ENCODE measurements around the gene CACNB3.
"Not testable (repeated sequence)": the region's sequence is repeated elsewhere in the genome, so short reads cannot be mapped to it uniquely, and the experiment has no call there.

The CACNB3 gene

DNA sequence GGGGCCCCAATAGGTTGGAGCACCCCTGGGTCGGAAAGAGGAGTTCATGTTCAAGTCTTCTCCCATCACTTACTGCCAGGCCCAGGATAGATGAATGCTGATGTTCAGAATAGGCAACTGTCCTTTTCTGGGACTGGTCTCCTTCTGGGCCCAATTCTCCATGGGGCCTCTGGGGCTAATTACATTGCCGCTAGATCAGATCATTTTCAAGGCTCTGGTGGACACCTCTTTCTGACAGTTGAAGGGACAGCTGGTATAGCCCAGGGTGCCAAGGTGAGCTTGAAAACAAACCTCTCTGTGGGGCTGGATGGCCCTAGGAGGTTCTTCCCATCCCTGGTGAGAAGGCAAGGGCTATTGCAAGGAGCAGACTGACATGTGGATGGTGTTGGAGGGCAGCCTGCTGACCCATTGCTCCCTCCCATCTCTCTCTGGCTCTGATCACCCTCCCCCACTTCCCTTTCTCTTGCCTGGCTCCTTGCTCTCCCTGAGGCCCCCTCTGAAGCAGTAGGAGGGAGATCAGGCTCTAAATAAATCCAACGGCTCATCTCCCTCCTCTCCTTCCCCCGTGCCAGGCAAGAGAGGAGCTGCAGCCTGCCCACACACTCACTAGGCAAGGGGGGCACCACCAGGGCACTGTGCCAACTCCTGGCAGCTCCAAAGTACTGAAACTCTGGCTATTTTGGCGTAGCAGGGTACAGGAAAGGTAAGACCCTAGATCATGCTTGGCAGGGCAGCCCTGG is 1.9 kb downstream of the CACNB3 start:
- no peak for DNase-seq

DNA sequence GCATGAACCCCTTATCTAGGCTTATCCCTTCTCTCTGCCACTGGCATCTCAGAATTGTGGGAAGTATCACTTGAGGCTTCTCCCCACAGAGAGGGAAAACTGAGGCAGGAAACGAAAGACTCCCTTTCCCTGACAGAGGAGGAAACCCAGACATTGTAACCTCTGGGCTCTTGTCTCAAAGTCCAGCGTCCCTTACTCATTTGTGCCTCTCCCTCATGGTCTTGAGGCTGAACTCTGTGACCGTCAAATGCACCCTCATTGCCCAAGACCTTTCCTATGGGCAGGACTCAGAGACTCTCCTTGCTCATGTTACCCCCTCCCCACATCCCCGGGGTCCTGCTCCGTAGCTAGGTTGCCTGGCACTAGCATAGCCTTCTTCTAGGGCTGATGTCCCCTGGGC is 3.8 kb downstream of the CACNB3 start:
- no peak for DNase-seq

DNA sequence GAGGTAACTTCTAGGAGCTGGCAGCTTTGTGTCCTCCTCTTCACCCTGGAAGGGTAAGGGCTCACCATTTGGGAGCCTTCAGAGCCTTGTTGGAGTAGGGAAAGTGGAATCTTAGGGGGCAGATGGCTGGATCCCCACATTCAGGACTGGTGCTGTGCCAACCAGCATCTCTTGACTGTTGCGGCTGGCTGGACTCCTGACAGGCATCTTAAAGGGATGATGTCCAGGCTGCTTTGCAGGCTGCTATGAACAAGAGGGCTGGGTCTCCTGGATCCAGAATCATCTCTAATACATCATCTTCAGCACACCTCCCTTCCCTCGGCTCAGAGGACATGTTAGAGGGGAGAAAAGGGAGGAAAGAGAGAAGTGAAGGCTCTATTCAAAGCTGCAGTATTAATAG is 4.4 kb downstream of the CACNB3 start:
- DNase-seq = no peak

DNA sequence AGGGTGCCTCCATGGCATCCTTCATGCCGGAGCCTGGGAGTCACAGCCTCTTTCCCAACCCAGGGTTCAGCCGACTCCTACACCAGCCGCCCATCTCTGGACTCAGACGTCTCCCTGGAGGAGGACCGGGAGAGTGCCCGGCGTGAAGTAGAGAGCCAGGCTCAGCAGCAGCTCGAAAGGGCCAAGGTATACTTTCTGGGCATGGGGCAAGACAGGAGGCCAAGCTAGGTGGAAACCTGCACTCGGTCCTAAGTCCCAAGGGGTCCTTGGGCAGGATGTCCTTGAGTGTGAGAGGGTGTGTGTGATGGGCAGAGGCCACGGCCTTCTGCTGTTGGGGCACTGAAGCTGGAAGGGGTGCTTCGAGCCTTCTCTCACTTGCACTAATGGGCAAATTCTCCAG is 5.0 kb downstream of the CACNB3 start:
- DNase-seq = no peak

DNA sequence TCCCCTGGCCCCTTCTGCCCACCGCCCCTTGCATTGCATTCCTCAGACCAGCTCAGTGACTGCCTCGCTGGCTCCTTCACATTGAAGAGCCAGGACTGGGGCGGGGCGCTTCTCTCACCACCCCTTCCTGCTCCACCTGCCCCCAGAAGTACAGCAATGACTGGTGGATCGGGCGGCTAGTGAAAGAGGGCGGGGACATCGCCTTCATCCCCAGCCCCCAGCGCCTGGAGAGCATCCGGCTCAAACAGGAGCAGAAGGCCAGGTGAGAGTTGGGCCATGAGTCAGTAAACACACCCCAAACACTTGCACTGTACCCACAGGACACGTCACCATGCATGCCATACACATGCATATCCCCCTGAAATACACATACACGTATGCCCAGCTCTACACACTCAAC is 5.8 kb downstream of the CACNB3 start:
- no peak for DNase-seq

DNA sequence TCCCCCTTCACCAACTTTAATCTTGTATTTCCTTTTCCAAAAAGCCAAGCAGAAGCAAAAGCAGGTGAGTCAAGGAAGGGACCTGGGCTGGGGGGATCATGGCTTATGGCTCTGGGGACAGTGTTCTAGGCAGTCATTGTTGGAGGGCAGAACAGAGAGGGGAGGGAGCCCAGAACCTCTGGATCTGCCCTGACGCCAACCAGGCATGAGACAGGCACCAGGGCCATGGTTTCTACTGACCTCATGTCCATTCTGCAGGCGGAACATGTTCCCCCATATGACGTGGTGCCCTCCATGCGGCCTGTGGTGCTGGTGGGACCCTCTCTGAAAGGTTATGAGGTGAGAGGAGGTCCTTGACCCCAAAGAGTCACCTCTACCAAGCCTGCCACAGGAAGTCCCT is 6.6 kb downstream of the CACNB3 start:
- no peak for DNase-seq

DNA sequence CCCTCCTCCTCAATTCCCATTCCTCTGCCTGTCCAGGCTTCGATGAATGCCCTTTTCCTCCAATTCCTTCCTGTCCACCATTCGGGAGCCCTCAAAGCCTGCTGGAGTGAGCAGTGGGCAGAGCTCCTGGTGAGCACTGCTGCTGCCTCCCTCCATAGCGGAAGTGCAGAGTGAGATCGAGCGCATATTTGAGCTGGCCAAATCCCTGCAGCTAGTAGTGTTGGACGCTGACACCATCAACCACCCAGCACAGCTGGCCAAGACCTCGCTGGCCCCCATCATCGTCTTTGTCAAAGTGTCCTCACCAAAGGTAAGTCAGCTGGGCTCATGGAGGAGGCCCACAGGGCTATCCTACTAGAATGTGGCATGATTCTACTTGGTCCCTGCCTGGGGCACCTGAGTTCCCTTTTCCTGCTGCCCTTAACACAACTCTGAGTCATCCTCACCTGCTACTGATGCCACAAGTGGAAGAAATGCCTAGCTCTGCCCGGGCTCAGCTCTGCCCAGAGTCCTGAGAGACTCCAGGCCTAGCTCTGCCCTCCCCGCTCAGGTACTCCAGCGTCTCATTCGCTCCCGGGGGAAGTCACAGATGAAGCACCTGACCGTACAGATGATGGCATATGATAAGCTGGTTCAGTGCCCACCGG is 8.0 kb downstream of the CACNB3 start:
- no peak for DNase-seq

DNA sequence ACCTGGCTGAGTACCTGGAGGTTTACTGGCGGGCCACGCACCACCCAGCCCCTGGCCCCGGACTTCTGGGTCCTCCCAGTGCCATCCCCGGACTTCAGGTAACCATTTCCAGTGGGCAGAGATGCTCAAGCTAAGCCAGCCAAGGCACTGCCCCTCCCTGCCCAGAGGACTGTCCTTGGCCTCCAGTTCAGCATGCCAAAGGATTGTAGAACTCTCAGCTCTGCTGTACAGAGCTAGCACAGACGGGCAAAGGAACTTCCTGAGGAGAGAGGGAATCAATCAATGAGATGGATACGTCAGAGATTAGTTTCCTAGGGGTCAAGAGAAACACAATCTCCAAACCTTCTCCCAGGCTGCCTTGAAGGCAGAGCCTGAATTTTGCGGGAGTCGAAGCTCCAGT is 8.7 kb downstream of the CACNB3 start:
- DNase-seq = no peak

DNA sequence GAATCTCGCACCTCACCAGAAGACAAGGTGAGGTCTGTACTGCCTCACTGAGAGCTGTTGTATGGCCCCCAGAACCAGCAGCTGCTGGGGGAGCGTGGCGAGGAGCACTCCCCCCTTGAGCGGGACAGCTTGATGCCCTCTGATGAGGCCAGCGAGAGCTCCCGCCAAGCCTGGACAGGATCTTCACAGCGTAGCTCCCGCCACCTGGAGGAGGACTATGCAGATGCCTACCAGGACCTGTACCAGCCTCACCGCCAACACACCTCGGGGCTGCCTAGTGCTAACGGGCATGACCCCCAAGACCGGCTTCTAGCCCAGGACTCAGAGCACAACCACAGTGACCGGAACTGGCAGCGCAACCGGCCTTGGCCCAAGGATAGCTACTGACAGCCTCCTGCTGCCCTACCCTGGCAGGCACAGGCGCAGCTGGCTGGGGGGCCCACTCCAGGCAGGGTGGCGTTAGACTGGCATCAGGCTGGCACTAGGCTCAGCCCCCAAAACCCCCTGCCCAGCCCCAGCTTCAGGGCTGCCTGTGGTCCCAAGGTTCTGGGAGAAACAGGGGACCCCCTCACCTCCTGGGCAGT is 9.3 kb downstream of the CACNB3 start:
- DNase-seq = no peak

DNA sequence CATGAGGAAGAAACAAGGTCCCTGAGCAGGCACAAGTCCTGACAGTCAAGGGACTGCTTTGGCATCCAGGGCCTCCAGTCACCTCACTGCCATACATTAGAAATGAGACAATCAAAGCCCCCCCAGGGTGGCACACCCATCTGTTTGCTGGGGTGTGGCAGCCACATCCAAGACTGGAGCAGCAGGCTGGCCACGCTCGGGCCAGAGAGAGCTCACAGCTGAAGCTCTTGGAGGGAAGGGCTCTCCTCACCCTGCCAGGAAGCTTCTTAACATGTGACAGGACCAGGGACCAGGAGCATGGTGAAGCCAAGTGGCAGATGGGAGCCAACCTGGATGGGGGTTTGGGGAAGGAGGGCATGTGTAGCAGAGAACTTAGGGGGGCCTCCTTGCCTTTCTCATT is 10.0 kb downstream of the CACNB3 start:
- no peak for DNase-seq

DNA sequence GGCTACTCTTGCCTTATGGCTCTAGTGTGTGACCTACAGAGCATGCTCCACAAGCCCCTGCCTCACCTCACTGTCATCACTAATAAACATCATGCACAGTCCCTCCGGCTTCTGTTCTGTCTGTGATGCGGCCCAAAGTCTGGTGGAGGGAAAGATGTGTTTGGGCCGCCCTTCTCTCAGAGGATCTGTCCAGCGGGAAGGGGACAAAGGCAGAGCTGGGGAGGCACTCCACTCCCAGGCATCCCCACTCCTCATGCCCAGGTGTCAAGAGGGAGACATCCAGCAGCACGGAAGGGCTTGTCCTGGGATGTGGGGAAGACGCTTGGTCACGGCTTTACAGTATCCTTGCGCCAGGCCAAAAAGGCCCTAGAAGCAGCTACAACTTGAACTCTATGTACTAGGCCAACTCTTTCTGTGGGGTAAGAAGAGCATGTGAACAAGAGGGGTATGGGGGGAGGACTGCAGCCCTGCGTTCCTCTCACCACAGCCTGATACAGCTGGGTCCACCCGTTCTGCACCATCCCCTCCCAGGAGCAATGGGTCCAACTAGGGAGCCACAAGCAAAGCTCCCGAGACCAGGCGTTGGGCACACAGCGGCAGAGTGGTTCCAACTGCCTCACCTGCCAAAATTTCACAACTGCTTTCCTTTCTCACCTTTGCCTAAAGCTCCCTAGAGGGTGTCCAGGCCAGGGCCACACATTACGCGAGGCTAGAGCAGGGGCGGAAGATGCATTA is 10.7 kb downstream of the CACNB3 start:
- DNase-seq = no peak

DNA sequence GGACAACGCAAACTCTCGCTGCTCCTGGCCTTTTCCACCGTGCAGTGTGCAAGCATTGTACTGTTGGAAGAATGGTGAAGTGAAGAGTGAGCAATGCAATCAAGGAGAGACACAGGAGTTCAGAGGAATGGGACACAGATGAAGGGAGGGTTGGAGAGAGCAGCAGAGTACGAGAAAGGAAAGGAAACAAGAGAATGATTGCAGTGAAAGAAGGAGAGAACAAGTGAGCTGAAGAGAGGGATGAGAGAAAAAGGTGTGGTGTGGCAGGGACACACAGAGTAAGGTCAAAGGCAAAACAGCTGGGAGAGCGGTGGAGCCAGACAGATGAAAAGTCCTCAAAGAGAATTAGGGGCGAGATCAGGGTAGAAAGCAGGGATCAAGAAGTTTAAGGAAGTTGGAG is 13.0 kb downstream of the CACNB3 start:
- no peak for DNase-seq

DNA sequence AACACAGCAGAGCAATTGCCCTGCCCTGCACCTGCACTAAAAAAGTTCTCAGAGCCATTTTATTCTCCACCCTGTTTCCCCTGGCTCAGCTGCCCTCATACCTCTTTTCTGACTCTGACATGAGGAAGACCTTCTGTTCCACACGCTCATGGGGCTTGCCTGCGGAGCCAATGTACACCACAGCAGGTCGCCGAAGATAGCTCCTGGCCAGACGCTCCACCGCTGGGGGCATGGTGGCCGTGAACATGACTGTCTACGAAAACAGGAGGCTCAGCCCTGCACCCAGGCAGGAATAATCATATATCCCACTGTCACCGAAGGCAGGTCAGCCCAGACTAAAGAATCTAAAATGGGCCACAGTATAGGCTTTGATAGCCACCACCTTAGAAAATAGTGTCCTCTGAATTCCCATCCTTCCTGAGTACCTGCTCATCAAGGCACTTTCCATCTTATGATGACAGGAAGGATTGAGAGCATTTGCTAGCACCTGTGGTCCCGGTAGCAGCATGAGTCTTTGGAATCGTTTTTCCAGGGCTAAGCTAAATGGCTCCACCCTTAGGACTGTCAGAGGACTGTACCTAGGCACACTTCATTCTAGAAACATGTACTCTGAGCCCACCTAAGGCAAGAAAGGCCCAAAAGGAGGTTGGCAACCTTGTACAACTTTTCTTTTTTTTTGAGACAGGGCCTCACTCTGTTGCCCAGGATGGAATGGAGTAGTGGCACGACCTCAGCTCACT is 14.2 kb downstream of the CACNB3 start:
- DNase-seq = no peak

DNA sequence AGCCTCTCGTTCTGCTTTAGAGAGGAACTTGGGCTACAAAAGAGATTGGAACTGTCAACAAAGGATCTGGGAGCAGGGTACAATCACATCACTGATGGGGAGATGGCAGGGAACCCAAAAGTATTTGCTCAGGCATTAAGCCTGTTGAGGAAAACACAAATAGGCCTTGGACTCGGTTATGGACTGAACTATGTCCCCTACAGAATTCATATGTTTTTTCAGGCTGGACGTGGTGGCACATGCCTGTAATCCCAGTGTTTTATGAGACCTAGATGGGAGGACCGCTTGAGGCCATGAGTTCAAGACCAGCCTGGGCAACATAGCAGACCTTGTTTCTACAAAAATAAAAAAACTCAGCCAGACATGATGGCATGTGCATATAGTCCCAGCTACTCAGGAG is 19.8 kb downstream of the CACNB3 start:
- no peak for DNase-seq

DNA sequence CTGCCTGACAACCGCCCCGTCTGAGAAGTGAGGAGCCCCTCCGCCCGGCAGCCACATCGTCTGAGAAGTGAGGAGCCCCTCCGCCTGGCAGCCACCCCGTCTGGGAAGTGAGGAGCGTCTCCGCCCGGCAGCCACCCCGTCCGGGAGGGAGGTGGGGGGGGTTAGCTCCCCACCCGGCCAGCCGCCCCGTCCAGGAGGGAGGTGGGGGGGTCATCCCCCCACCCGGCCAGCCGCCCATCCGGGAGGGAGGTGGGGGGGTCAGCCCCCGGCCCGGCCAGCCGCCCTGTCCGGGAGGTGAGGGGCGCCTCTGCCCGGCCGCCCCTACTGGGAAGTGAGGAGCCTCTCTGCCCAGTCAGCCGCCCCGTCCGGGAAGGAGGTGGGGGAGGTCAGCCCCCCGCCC is 23.7 kb downstream of the CACNB3 start:
- not testable (repeated sequence) for DNase-seq

DNA sequence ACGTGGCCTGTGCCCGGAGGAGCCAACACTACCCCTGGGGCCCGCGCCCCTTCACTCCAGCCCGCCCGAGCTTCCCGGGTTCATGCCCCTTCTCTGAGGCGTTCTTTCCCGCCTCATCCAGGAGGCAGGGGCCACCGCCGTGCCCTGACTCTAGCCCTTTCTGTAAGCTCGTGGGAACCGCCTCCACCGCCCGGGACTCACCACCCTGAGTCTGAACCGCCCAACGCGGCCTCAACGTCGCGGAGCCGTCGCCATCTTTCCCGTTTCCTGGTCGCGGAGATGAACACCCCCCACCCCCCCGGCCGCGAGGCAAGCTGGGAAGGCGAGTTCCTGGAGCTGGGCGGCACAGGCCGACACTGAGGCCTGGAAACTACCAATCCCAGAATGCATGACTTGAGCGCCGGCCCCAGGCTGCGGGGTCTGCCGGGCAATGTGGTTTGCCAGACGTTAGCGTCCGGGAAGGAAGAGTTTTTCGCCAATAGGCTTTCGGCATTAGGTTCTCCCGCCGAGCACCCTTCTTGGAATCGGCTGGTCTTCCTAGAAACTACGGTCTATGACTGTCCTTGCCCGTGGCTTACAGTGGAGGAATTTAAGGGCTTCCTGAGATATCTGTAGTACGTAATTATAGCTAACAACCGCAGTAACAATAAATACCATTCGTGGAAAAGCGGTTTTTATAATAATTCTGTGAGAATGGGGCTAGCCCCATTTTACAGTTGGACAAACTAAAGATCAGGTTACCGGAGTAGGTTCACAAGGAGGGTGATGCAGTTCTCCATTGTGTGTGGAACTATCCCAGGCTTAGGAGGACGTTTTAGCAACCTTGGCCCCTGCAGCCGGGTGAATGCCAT is 33.8 kb downstream of the CACNB3 start, which contains the start of gene DDX23:
DDX23 (minus strand) TSS at position 281 of the 851 bp plus-strand sequence. CDS start 6,381 bp downstream, outside the sequence.
- DNase-seq = peak; percentile 90 to 95

DNA sequence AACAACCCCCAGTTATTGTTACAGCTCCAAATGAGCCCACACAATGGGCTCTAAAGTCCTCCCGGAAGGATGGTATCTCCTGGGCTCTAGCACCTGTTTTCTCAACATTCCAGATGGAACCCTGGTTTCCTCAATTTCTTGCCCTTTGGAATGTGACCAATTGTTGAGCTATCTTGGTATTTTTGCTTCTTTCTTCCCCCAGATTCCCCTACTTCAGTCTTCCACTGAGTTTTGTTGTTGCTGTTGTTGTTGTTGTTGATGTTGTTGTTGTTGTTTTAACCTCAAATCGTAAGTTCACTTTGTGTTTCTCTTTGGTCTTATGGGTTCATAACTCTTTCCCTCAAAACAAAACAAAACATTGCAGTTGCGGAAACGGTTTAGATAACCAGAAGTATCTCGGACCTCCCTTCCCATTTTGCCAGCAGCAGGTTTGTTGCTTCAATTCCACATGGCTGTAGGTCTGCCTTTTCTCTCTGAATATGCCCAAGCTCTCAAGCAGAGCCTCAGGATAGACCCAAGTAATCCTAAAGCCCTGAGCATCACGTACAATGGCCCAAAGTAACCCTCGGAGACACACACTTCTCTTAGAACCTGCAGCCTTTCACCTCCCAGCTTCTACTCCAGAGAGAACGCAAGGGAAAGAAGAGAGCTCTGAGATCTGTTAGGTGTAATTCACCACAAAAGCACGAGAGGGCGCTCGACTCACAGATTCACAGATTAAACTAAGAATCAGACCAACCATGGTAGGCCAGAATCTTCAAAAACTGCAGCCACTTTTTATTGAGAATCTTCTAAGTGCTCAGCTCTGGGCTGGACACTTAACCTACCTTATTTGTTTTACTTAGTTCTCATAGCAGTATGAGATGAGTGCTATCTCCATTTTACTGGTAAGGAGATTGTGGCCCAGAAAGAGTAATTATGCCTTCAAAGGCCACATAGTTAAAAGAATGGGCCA is 34.7 kb downstream of the CACNB3 start:
- peak; percentile 36 to 82 for DNase-seq

DNA sequence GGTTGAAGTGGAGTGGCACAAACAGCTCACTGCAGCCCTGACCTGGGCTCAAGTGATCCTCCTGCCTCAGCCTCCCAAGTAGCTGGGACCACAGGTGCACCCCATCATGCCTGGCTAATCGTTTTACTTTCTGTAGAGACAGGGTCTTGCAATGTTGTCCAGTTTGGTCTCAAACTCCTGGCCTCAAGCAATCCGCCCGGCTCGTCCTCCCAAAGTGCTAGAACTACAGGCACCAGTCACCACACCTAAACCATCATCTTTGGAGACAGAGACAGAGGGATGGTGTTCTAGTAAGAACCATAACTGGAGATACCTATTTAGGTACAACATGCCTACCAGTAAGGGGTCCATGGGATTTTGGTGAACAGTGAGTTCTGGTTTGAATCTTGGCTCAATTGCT is 36.2 kb downstream of the CACNB3 start:
- DNase-seq = no peak

DNA sequence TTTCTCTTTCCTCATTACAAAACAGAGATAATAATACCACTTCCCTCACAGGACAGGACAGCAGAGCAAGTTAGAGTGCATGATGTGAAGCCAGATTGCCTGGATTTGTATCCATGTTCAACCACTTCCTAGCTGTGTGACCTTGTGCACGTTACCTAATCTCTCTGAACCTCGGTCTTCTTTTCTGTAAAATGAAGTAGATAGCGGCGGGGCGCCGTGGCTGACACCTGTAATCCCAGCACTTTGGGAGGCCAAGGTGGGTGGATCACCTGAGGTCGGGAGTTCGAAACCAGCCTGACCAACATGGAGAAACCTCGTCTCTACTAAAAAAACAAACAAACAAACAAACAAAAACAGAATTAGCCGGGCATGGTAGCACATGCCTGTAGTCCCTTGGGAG is 36.6 kb downstream of the CACNB3 start:
- not testable (repeated sequence) for DNase-seq

DNA sequence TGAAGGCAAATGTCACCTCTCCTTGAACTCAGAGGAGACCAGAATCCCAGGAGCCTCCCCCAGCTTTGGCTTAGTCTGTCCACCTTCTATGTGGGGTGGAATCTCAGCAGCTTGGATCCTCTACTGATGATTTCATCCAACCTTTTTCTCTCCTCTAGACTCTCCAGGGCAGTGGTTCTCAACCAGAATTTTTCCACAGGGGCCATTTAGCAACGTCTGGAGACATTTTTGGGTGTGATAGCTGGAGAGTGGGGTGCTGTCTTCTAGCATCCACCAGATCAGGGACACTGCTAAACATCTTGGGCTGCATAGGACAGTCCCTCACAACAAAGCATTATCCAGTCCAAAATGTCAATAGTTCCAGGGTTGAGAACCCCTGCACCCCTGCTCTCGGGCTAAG is 38.1 kb downstream of the CACNB3 start:
- no peak for DNase-seq

All from SW 1271 (cell line).